ENCODE results near the gene BIN1.

GRCh38 chr2:127101756-127102477 lies 5.0 kb downstream of the BIN1 start:
- no peak for TF ChIP-seq CTCF (IDR thresholded peaks at IDR 0.05)
- TF ChIP-seq POLR2A (IDR thresholded peaks at IDR 0.05): no peak
- no peak for TF ChIP-seq EP300 (IDR thresholded peaks at IDR 0.05)

All from gastroesophageal sphincter (tissue), 3 donors.